ENCODE measurements around the gene EXOSC3. TPM values are rescaled to one million over a fixed set of nuclear protein-coding genes. Genes with fewer than 3 reads are reported as not detected.
A peak's percentile ranks its signal among the peaks of the same experiment; 100 is the strongest.

The EXOSC3 gene
- total RNA-seq, 2 experiments from 2014 or later = 111 to 126 TPM

- POLR2A ChIA-PET = interaction anchor here (1.2 kb wide), 1 partner anchor 11 kb away, joined by 5 read pairs; the partner anchor contains the start of gene DCAF10
- Mint-ChIP-seq H3K4me3 (no peak overlapping the region), H3K27ac (no peak overlapping the region), H3K36me3 (ENCODE audit: low read depth) (peaks cover 4% of the 10 kb centered on the region), H3K9me3 (peaks cover 4% of the 10 kb centered on the region), H3K4me1 (ENCODE audit: low read depth) (peaks cover 8% of the 10 kb centered on the region), H3K27me3 (peaks cover 2% of the 10 kb centered on the region)
- ATAC-seq (no peak), DNase-seq (no peak)
- CTCF ChIA-PET = no interaction called here
- TF ChIP-seq CTCF (IDR thresholded peaks at IDR 0.05) = no peak
- intact Hi-C loops (cut with micrococcal nuclease) = no loop called here
Measured at GRCh38 chr9:37790096-37790495, 5.2 kb upstream of the EXOSC3 start.

- peaks cover 15% of the 10 kb centered on the region for H3K4me1 Mint-ChIP-seq (ENCODE audit: low read depth)
- no peak for DNase-seq
- no peak for TF ChIP-seq CTCF (IDR thresholded peaks at IDR 0.05)
- intact Hi-C loops (cut with micrococcal nuclease) = no loop called here
- peaks cover 17% of the 10 kb centered on the region for H3K36me3 Mint-ChIP-seq (ENCODE audit: low read depth)
- peaks cover 4% of the 10 kb centered on the region for H3K9me3 Mint-ChIP-seq
- ATAC-seq = no peak
- CTCF ChIA-PET = no interaction called here
- peaks cover 2% of the 10 kb centered on the region for H3K27me3 Mint-ChIP-seq
- POLR2A ChIA-PET = no interaction called here
- H3K4me3 Mint-ChIP-seq = no peak overlapping the region
- H3K27ac Mint-ChIP-seq = no peak overlapping the region
Measured at GRCh38 chr9:37788332-37788731, 3.5 kb upstream of the EXOSC3 start.

- no peak overlapping the region for H3K27ac Mint-ChIP-seq
- peaks cover 4% of the 10 kb centered on the region for H3K9me3 Mint-ChIP-seq
- H3K4me1 Mint-ChIP-seq (ENCODE audit: low read depth) = peaks cover 26% of the 10 kb centered on the region
- peaks cover 2% of the 10 kb centered on the region for H3K27me3 Mint-ChIP-seq
- DNase-seq = no peak
- no peak overlapping the region for H3K4me3 Mint-ChIP-seq
- intact Hi-C loops (cut with micrococcal nuclease) = no loop called here
- H3K36me3 Mint-ChIP-seq (ENCODE audit: low read depth) = peaks cover 28% of the 10 kb centered on the region
- ChIA-PET POLR2A (interaction anchor here (0.9 to 1.0 kb wide), 2 partner anchors 8 to 20 kb away, joined by 3 read pairs; no protein-coding TSS in a partner anchor), CTCF (no interaction called here)
- TF ChIP-seq CTCF (IDR thresholded peaks at IDR 0.05) = no peak
- ATAC-seq = no peak
Measured at GRCh38 chr9:37787059-37787458, 2.2 kb upstream of the EXOSC3 start.

- TF ChIP-seq CTCF (IDR thresholded peaks at IDR 0.05) = no peak
- Mint-ChIP-seq H3K9me3 (no peaks in the 10 kb centered on the region), H3K36me3 (ENCODE audit: low read depth) (peaks cover 46% of the 10 kb centered on the region), H3K27ac (peak overlapping the region; percentile 97), H3K4me3 (peak overlapping the region; percentile 98), H3K27me3 (peaks cover 2% of the 10 kb centered on the region), H3K4me1 (ENCODE audit: low read depth) (peaks cover 35% of the 10 kb centered on the region)
- ATAC-seq (peak; percentile 8), DNase-seq (no peak)
- CTCF ChIA-PET = interaction anchor here (1.4 to 1.5 kb wide), 2 partner anchors 10 to 35 kb away, joined by 3 to 5 read pairs; no protein-coding TSS in a partner anchor
- intact Hi-C loops (cut with micrococcal nuclease) = no loop called here
- POLR2A ChIA-PET = interaction anchor here (0.8 to 3.5 kb wide), 10 partner anchors 13 to 192 kb away, joined by 3 to 29 read pairs (median 4); partner anchors contain the start of genes DCAF10, TOMM5 and TRMT10B
Measured at GRCh38 chr9:37784291-37784615, 611 bp downstream of the EXOSC3 start.

GRCh38 chr9:37778534-37778933 is 6.3 kb downstream of the EXOSC3 start:
- CTCF ChIA-PET = interaction anchor here (0.6 to 1.3 kb wide), 3 partner anchors 9 to 357 kb away, joined by 3 to 4 read pairs (median 3); no protein-coding TSS in a partner anchor

More at GRCh38 chr9:37778534-37778933, 6.3 kb downstream of the EXOSC3 start:
- TF ChIP-seq CTCF (IDR thresholded peaks at IDR 0.05) = no peak
- Mint-ChIP-seq H3K4me1 (ENCODE audit: low read depth) (peaks cover 31% of the 10 kb centered on the region), H3K27me3 (no peaks in the 10 kb centered on the region), H3K4me3 (no peak overlapping the region), H3K9me3 (no peaks in the 10 kb centered on the region), H3K36me3 (ENCODE audit: low read depth) (peaks cover 63% of the 10 kb centered on the region), H3K27ac (peak overlapping the region; percentile 60)
- intact Hi-C loops (cut with micrococcal nuclease) = no loop called here
- DNase-seq (no peak), ATAC-seq (no peak)
- POLR2A ChIA-PET = interaction anchor here (0.8 to 1.4 kb wide), 4 partner anchors 10 to 125 kb away, joined by 3 to 4 read pairs (median 4); no protein-coding TSS in a partner anchor

All from activated CD8-positive, alpha-beta T cell treated with anti-CD3 and anti-CD28 coated beads for 36 hours (primary cell).